GM12892 (cell line): ENCODE measurements around the gene ELP2.

Experiments
- POLR2A ChIP-seq: IDR thresholded peaks from 2 replicates; pipeline ENCODE4 v1.6.1; 2011; ENCODE audit warnings: low read depth, low read length, control low read depth
- POLR2AphosphoS5 ChIP-seq: IDR thresholded peaks from 2 replicates; pipeline ENCODE4 v1.6.1; 2011; ENCODE audit warnings: low read depth, low read length, control low read depth

- TF ChIP-seq POLR2AphosphoS5, result no peak
- no peak for TF ChIP-seq POLR2A
Observed at GRCh38 chr18:36167692-36168218, 38.1 kb downstream of the ELP2 start.
